ENCODE measurements around the gene NFAM1. TPM values are rescaled to one million over a fixed set of nuclear protein-coding genes. Genes with fewer than 3 reads are reported as not detected.

The NFAM1 gene
- total and polyA plus RNA-seq, 2 of the 13 experiments (the other 11 are each of a cell fraction or from before 2014, with no cell fraction given), result 0.03 TPM; not detected in 1

- H3K36me3 ChIP-seq (replicated peaks in 1 of 2; ENCODE audit: control insufficient read depth in 1 of 2, insufficient read depth in 2 of 2, low read length in 2 of 2), result no peaks in the 10 kb centered on the region
- H2AFZ ChIP-seq (ENCODE audit: low read length), result no peak overlapping the region
- no TSS peak for BruUV-seq (replicated peaks)
- in situ Hi-C loops (cut with HindIII; ENCODE audit: extremely low pct_ligation_motif_present, low pct_unique_long_range_greater_than_20kb) (no loop called here), intact Hi-C loops (cut with micrococcal nuclease; ENCODE audit: unreplicated experiment) (no loop called here)
- H3K4me2 ChIP-seq (ENCODE audit: low read depth, low read length), result no peak overlapping the region
- ChIA-PET CTCF (ENCODE audit: low intra/inter-chr PET ratio, low total read pairs) (no interaction called here), POLR2A (no interaction called here)
- TF ChIP-seq FOXA1 (IDR thresholded peaks at IDR 0.05) (no peak), FOXA1 (CRISPR knock-in tag; IDR thresholded peaks at IDR 0.05) (no peak), ZNF782 (CRISPR knock-in tag; IDR thresholded peaks at IDR 0.05; ENCODE audit: borderline replicate concordance) (no peak), CTCF (CRISPR knock-in tag; IDR thresholded peaks at IDR 0.05) (peak; percentile 57), STAG1 (CRISPR knock-in tag; IDR thresholded peaks at IDR 0.05) (peak; percentile 31)
- H3K4me1 ChIP-seq (ENCODE audit: insufficient read depth, low read length), result no peaks in the 10 kb centered on the region
- FAIRE-seq (no peak), DNase-seq (ENCODE audit: low spot score) (no peak), ATAC-seq (peak; percentile 42; the same call in 2 of the 3 replicates)
- H4K20me1 ChIP-seq (ENCODE audit: insufficient read depth, low read length), result no peaks in the 10 kb centered on the region
- H3K9ac ChIP-seq (ENCODE audit: insufficient read depth, low read depth, low read length), result no peak overlapping the region
- WGBS (ENCODE audit: low lambda C conversion rate), result no CpG with 5 or more reads among the region's 8 CpGs
- peaks cover 1 to 37% of the 10 kb centered on the region in 2 experiments; a peak in 4 of 5 replicates for H3K27me3 ChIP-seq (ENCODE audit: control insufficient read depth in 1 of 2, insufficient read depth in 2 of 2, low read length in 2 of 2)
- no peak overlapping the region for H3K4me3 ChIP-seq (replicated peaks in 1 of 3; ENCODE audit: insufficient read depth in 1 of 3, low read depth in 2 of 3, low read length in 3 of 3)
- no peaks in the 10 kb centered on the region for H3K9me3 ChIP-seq (ENCODE audit: low read length)
- H3K27ac ChIP-seq (ENCODE audit: extremely low read length, insufficient read depth, low read length), result no peak overlapping the region
- H3K79me2 ChIP-seq (ENCODE audit: insufficient read depth, low read length), result no peaks in the 10 kb centered on the region
Observed at GRCh38 chr22:42357634-42358296, 74.4 kb downstream of the NFAM1 start.

GRCh38 chr22:42357221-42357620 is 75.0 kb downstream of the NFAM1 start:
- intact Hi-C loops (cut with micrococcal nuclease; ENCODE audit: unreplicated experiment) (no loop called here), in situ Hi-C loops (cut with HindIII; ENCODE audit: extremely low pct_ligation_motif_present, low pct_unique_long_range_greater_than_20kb) (no loop called here)
- WGBS (ENCODE audit: low lambda C conversion rate), result 73% methylated on average over 3 of the region's 3 CpGs
- Histone ChIP-seq H3K9ac (ENCODE audit: insufficient read depth, low read depth, low read length) (no peak overlapping the region), H3K9me3 (ENCODE audit: low read length) (no peaks in the 10 kb centered on the region), H3K4me2 (ENCODE audit: low read depth, low read length) (no peak overlapping the region), H2AFZ (ENCODE audit: low read length) (no peak overlapping the region), H3K36me3 (replicated peaks in 1 of 2; ENCODE audit: control insufficient read depth in 1 of 2, insufficient read depth in 2 of 2, low read length in 2 of 2) (no peaks in the 10 kb centered on the region), H4K20me1 (ENCODE audit: insufficient read depth, low read length) (no peaks in the 10 kb centered on the region), H3K27me3 (ENCODE audit: control insufficient read depth in 1 of 2, insufficient read depth in 2 of 2, low read length in 2 of 2) (peaks cover 1 to 34% of the 10 kb centered on the region in 2 experiments; a peak in 4 of 5 replicates), H3K4me3 (replicated peaks in 1 of 3; ENCODE audit: insufficient read depth in 1 of 3, low read depth in 2 of 3, low read length in 3 of 3) (no peak overlapping the region), H3K27ac (ENCODE audit: extremely low read length, insufficient read depth, low read length) (no peak overlapping the region), H3K4me1 (ENCODE audit: insufficient read depth, low read length) (no peaks in the 10 kb centered on the region), H3K79me2 (ENCODE audit: insufficient read depth, low read length) (no peaks in the 10 kb centered on the region)
- ATAC-seq, result no peak
- POLR2A ChIA-PET, result no interaction called here
- DNase-seq (ENCODE audit: low spot score), result no peak
- no TSS peak for BruUV-seq (replicated peaks)
- CTCF ChIA-PET (ENCODE audit: low intra/inter-chr PET ratio, low total read pairs), result no interaction called here
- no peak for FAIRE-seq
- TF ChIP-seq EHMT2 (IDR thresholded peaks at IDR 0.05; ENCODE audit: borderline replicate concordance, low read depth, low read length) (no peak), ZHX1 (CRISPR knock-in tag; IDR thresholded peaks at IDR 0.05; ENCODE audit: low read depth) (no peak), HNRNPUL1 (IDR thresholded peaks at IDR 0.05; ENCODE audit: low read depth, low read length) (no peak), ATF2 (CRISPR knock-in tag; IDR thresholded peaks at IDR 0.05) (no peak), FOXO4 (CRISPR knock-in tag; conservative IDR thresholded peaks at IDR 0.05) (no peak), NFKBIZ (CRISPR knock-in tag; IDR thresholded peaks at IDR 0.05) (no peak)
